Activated CD4-positive, alpha-beta T cell treated with anti-CD3 and anti-CD28 coated beads, Interleukin-10, Interleukin-2, amounts not matched to agents 100 ng/mL and 50 ng/mL, durations not matched to agents 16 hours and 8 hours (primary cell): ENCODE results near the gene LTA4H.

Experiments
- DNase-seq: peaks from one replicate; pipeline ENCODE4 v3.0.0-alpha.2; 2020

LTA4H gene

DNA sequence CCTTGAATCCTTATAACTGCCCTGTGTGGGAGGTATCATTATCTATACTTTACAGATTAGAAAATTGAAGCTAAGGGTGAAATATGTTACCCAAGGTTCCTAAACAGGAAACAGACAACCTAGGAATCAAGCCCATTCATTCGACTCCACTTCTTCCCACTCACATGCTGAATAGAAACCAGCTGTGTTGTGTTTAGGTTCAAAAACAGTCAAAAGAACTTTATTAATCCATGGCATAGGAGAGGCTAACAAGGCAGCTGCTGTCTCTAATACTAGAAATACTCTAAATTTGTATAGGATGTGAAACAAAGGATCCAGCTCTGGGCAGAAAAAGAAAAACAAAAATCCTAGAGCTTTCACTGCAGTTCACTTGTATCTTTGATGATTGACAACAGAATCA lies 82.4 kb downstream of the LTA4H start:
- no peak for DNase-seq

DNA sequence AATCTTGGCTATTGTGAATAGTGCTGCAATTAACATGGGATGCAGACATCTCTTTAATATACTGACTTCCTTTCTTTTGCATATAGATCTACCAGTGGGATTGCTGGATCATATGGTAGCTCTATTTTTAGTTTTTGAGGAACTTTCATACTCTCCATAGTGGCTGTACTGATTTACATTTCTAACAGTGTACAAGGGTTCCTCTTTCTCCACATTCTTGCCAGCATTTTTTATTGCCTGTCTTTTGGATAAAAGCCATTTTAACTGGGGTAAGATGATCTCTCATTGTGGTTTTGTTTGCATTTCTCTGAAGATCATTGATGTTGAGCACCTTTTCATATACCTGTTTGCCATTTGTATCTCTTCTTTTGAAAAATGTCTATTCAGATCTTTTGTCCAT lies 83.9 kb downstream of the LTA4H start:
- DNase-seq = no peak
